ENCODE results near the gene TEX13B. TPM values are rescaled to one million over a fixed set of nuclear protein-coding genes. Genes with fewer than 3 reads are reported as not detected.
"Not testable (repeated sequence)": the region's sequence is repeated elsewhere in the genome, so short reads cannot be mapped to it uniquely, and the experiment has no call there.

Gene TEX13B
- total RNA-seq, 2 donors from 2014 or later: not detected

- DNase-seq: no peak
- H3K36me3 ChIP-seq (ENCODE audit: control insufficient read depth, insufficient read depth, low read length): no peaks in the 10 kb centered on the region
- H3K4me3 Mint-ChIP-seq: no peak overlapping the region
- H3K27ac ChIP-seq (ENCODE audit: low read depth, low read length): no peak overlapping the region
- peaks cover 19% of the 10 kb centered on the region for H3K9me3 Mint-ChIP-seq
- H3K9me3 ChIP-seq (ENCODE audit: control insufficient read depth, low read length): no peaks in the 10 kb centered on the region
- H3K4me1 ChIP-seq (ENCODE audit: control insufficient read depth, insufficient read depth, low read length): no peaks in the 10 kb centered on the region
- no peaks in the 10 kb centered on the region for H3K36me3 Mint-ChIP-seq (ENCODE audit: low read depth)
- no peaks in the 10 kb centered on the region for H3K27me3 Mint-ChIP-seq (ENCODE audit: insufficient read depth)
- no peaks in the 10 kb centered on the region for H3K27me3 ChIP-seq (ENCODE audit: control insufficient read depth, insufficient read depth, low read length, poor library complexity, severe bottlenecking)
- H3K4me3 ChIP-seq (ENCODE audit: low read length): no peak overlapping the region
- no peaks in the 10 kb centered on the region for H3K4me1 Mint-ChIP-seq
- no peak overlapping the region for H3K9ac ChIP-seq (ENCODE audit: extremely low read depth, low read length, poor library complexity, severe bottlenecking)
- H3K27ac Mint-ChIP-seq: no peak overlapping the region
- 95% methylated on average over 2 of the region's 5 CpGs; no CpG with 5 or more reads in 1 of the 2 experiments for WGBS, 2 experiments (ENCODE audit: insufficient coverage in 1 of 2, insufficient read length in 1 of 2)
- TF ChIP-seq CTCF (conservative IDR thresholded peaks at IDR 0.05): no peak
Measured at GRCh38 chrX:107968623-107969022, 13.5 kb downstream of the TEX13B start.

- H3K4me1 Mint-ChIP-seq; DNase-seq; H3K9me3 Mint-ChIP-seq; H3K27ac ChIP-seq (ENCODE audit: low read depth, low read length); H3K27me3 Mint-ChIP-seq (ENCODE audit: insufficient read depth); H3K9ac ChIP-seq (ENCODE audit: extremely low read depth, low read length, poor library complexity, severe bottlenecking); H3K9me3 ChIP-seq (ENCODE audit: control insufficient read depth, low read length); H3K36me3 Mint-ChIP-seq (ENCODE audit: low read depth); H3K4me1 ChIP-seq (ENCODE audit: control insufficient read depth, insufficient read depth, low read length); H3K4me3 Mint-ChIP-seq; H3K27ac Mint-ChIP-seq; H3K4me3 ChIP-seq (ENCODE audit: low read length); H3K36me3 ChIP-seq (ENCODE audit: control insufficient read depth, insufficient read depth, low read length); H3K27me3 ChIP-seq (ENCODE audit: control insufficient read depth, insufficient read depth, low read length, poor library complexity, severe bottlenecking): not testable (repeated sequence)
Measured at GRCh38 chrX:107955337-107955736, 26.8 kb downstream of the TEX13B start.

GRCh38 chrX:107940095-107940494 lies 42.1 kb downstream of the TEX13B start:
- H3K27me3 ChIP-seq (ENCODE audit: control insufficient read depth, insufficient read depth, low read length, poor library complexity, severe bottlenecking): no peaks in the 10 kb centered on the region
- H3K9me3 ChIP-seq (ENCODE audit: control insufficient read depth, low read length): no peaks in the 10 kb centered on the region
- Mint-ChIP-seq H3K9me3 (no peaks in the 10 kb centered on the region), H3K27me3 (ENCODE audit: insufficient read depth) (peaks cover 12% of the 10 kb centered on the region), H3K36me3 (ENCODE audit: low read depth) (peaks cover 2% of the 10 kb centered on the region), H3K4me3 (no peak overlapping the region), H3K27ac (no peak overlapping the region), H3K4me1 (peaks cover 8% of the 10 kb centered on the region)
- no peak for TF ChIP-seq CTCF (conservative IDR thresholded peaks at IDR 0.05)
- no peaks in the 10 kb centered on the region for H3K36me3 ChIP-seq (ENCODE audit: control insufficient read depth, insufficient read depth, low read length)
- H3K4me3 ChIP-seq (ENCODE audit: low read length): no peak overlapping the region
- no peak for DNase-seq
- H3K9ac ChIP-seq (ENCODE audit: extremely low read depth, low read length, poor library complexity, severe bottlenecking): no peak overlapping the region
- H3K27ac ChIP-seq (ENCODE audit: low read depth, low read length): no peak overlapping the region
- no peaks in the 10 kb centered on the region for H3K4me1 ChIP-seq (ENCODE audit: control insufficient read depth, insufficient read depth, low read length)
- WGBS, 2 experiments (ENCODE audit: insufficient coverage in 1 of 2, insufficient read length in 1 of 2): 100% methylated on average over 2 of the region's 3 CpGs

GRCh38 chrX:107936434-107936730 lies 45.8 kb downstream of the TEX13B start:
- Histone ChIP-seq H3K27me3 (ENCODE audit: control insufficient read depth, insufficient read depth, low read length, poor library complexity, severe bottlenecking) (no peaks in the 10 kb centered on the region), H3K27ac (ENCODE audit: low read depth, low read length) (no peak overlapping the region), H3K9me3 (ENCODE audit: control insufficient read depth, low read length) (no peaks in the 10 kb centered on the region), H3K36me3 (ENCODE audit: control insufficient read depth, insufficient read depth, low read length) (no peaks in the 10 kb centered on the region), H3K4me1 (ENCODE audit: control insufficient read depth, insufficient read depth, low read length) (no peaks in the 10 kb centered on the region), H3K9ac (ENCODE audit: extremely low read depth, low read length, poor library complexity, severe bottlenecking) (no peak overlapping the region), H3K4me3 (ENCODE audit: low read length) (no peak overlapping the region)
- peaks cover 8% of the 10 kb centered on the region for H3K4me1 Mint-ChIP-seq
- no peak for DNase-seq
- peaks cover 14% of the 10 kb centered on the region for H3K27me3 Mint-ChIP-seq (ENCODE audit: insufficient read depth)
- no peak for TF ChIP-seq CTCF (conservative IDR thresholded peaks at IDR 0.05)
- peak overlapping the region; percentile 80 for H3K4me3 Mint-ChIP-seq
- peaks cover 2% of the 10 kb centered on the region for H3K36me3 Mint-ChIP-seq (ENCODE audit: low read depth)
- H3K9me3 Mint-ChIP-seq: no peaks in the 10 kb centered on the region
- H3K27ac Mint-ChIP-seq: no peak overlapping the region
- WGBS, 2 experiments (ENCODE audit: insufficient coverage in 1 of 2, insufficient read length in 1 of 2): 84% methylated on average over 16 of the region's 16 CpGs; no CpG with 5 or more reads in 1 of the 2 experiments

Data from endodermal cell (in vitro differentiated cells).